ENCODE results near the gene PRIM1. TPM values are rescaled to one million over a fixed set of nuclear protein-coding genes. Genes with fewer than 3 reads are reported as not detected.

The PRIM1 gene
- total and polyA plus RNA-seq, 2 of the 8 experiments (the other 6 are each of a cell fraction or from before 2014, with no cell fraction given) = 52.4 to 61.9 TPM

- Histone ChIP-seq H4K5ac (ENCODE audit: insufficient read length, low read depth, low read length) (no peak overlapping the region), H2BK15ac (ENCODE audit: low read length) (0 out of 2 replicates have a peak overlapping the region, but pooled peaks have one; percentile 11), H2BK120ac (replicated peaks; ENCODE audit: low read depth, low read length) (no peak overlapping the region), H3K56ac (replicated peaks; ENCODE audit: insufficient read length, low read depth, low read length) (no peak overlapping the region), H3K9me3 (ENCODE audit: insufficient read depth in 2 of 2, low read depth in 1 of 2, low read length in 1 of 2) (no peaks in the 10 kb centered on the region), H2AFZ (ENCODE audit: low read length) (no peak overlapping the region), H3K4ac (replicated peaks; ENCODE audit: insufficient read length, low read depth, low read length) (no peak overlapping the region), H3K79me2 (ENCODE audit: control insufficient read depth in 1 of 2, insufficient read depth in 2 of 2, low read length in 2 of 2) (no peaks in the 10 kb centered on the region), H4K8ac (ENCODE audit: extremely low read depth, insufficient read depth, low read length) (no peak overlapping the region), H3K23ac (ENCODE audit: insufficient read length) (no peak overlapping the region), H3K4me3 (ENCODE audit: extremely low read depth in 1 of 4, insufficient read depth in 2 of 4, low read depth in 3 of 4, low read length in 4 of 4) (no peak overlapping the region), H3K27ac (ENCODE audit: low read depth, low read length) (no peak overlapping the region), H3K23me2 (ENCODE audit: low read depth, low read length) (no peaks in the 10 kb centered on the region), H3K36me3 (ENCODE audit: control insufficient read depth in 2 of 4, insufficient read depth in 4 of 4, low read length in 3 of 4) (no peaks in the 10 kb centered on the region), H2BK5ac (ENCODE audit: low read depth, low read length) (no peak overlapping the region), H4K91ac (replicated peaks; ENCODE audit: insufficient read length, low read length) (no peak overlapping the region), H3K9ac (replicated peaks in 1 of 4; ENCODE audit: extremely low read depth in 1 of 4, low read depth in 3 of 4, low read length in 3 of 4) (no peak overlapping the region), H4K20me1 (replicated peaks in 1 of 2; ENCODE audit: control insufficient read depth in 1 of 2, insufficient read depth in 2 of 2, low read length in 2 of 2) (no peaks in the 10 kb centered on the region), H2AK5ac (ENCODE audit: low read depth, low read length) (no peak overlapping the region), H3K4me2 (ENCODE audit: insufficient read depth in 1 of 2, low read depth in 2 of 2, low read length in 2 of 2) (no peak overlapping the region), H3K18ac (ENCODE audit: extremely low read depth, low read length) (no peak overlapping the region; the same call in 1 of the 2 replicates), H3K79me1 (ENCODE audit: low read depth, low read length) (no peaks in the 10 kb centered on the region), H3K4me1 (replicated peaks in 1 of 4; ENCODE audit: control insufficient read depth in 3 of 4, insufficient read depth in 4 of 4, low read length in 3 of 4) (peaks cover 0 to 7% (median 2%) of the 10 kb centered on the region in 4 experiments; a peak in 2 of 7 replicates), H3K14ac (ENCODE audit: insufficient read length) (no peak overlapping the region), H2BK20ac (ENCODE audit: low read length) (no peak overlapping the region), H3K27me3 (replicated peaks in 1 of 4; ENCODE audit: control insufficient read depth in 3 of 4, extremely low read depth in 1 of 4, insufficient read depth in 3 of 4, low read length in 3 of 4) (no peaks in the 10 kb centered on the region), H2BK12ac (ENCODE audit: low read depth, low read length) (no peak overlapping the region)
- WGBS, 2 experiments (ENCODE audit: extremely low coverage in 1 of 2, insufficient coverage in 1 of 2, insufficient read length in 1 of 2, insufficient replicate concordance in 2 of 2, low coverage in 1 of 2, low lambda C conversion rate in 2 of 2, missing lambda C conversion rate in 1 of 2) = 90% methylated on average over 3 of the region's 5 CpGs; no CpG with 5 or more reads in 1 of the 2 experiments
- TF ChIP-seq CEBPB (IDR thresholded peaks at IDR 0.05; ENCODE audit: low read depth, low read length) (peak; percentile 68; the same call in 1 of the 2 replicates), USF2 (IDR thresholded peaks at IDR 0.05; ENCODE audit: low read length) (no peak)
- POLR2A ChIA-PET (ENCODE audit: partially characterized antibody) = interaction anchor here (1.2 kb wide), 1 partner anchor 11 kb away, joined by 3 read pairs; no protein-coding TSS in a partner anchor
- DNase-seq (ENCODE audit: low read depth in 1 of 2, low spot score in 2 of 2) (no peak), FAIRE-seq (no peak)
- CTCF ChIA-PET (ENCODE audit: partially characterized antibody) = interaction anchor here (0.9 to 3.0 kb wide), 6 partner anchors 9 to 219 kb away, joined by 3 to 12 read pairs (median 4); no protein-coding TSS in a partner anchor
Measured at GRCh38 chr12:56768424-56768823, 16.3 kb upstream of the PRIM1 start.
